ENCODE results near the gene CORO2B.
A peak's percentile ranks its signal among the peaks of the same experiment; 100 is the strongest.
"Not testable (repeated sequence)": the region's sequence is repeated elsewhere in the genome, so short reads cannot be mapped to it uniquely, and the experiment has no call there.

The CORO2B gene

GRCh38 chr15:68729789-68730411, 151.1 kb downstream of the CORO2B start:
- no peak for DNase-seq (ENCODE audit: low spot score)

GRCh38 chr15:68730471-68730919, 151.7 kb downstream of the CORO2B start:
- peak; percentile 30 for DNase-seq (ENCODE audit: low spot score)

GRCh38 chr15:68730976-68731897, 152.4 kb downstream of the CORO2B start:
- no peak for DNase-seq (ENCODE audit: low spot score)

- DNase-seq (ENCODE audit: low spot score), result no peak
These were observed 153.7 kb downstream of the CORO2B start for GRCh38 chr15:68732451-68732850.

GRCh38 chr15:68733666-68734065, 154.9 kb downstream of the CORO2B start:
- DNase-seq (ENCODE audit: low spot score), result no peak

GRCh38 chr15:68734352-68734751, 155.6 kb downstream of the CORO2B start:
- peak; percentile 47 for DNase-seq (ENCODE audit: low spot score)

GRCh38 chr15:68734881-68735280, 156.1 kb downstream of the CORO2B start:
- no peak for DNase-seq (ENCODE audit: low spot score)

GRCh38 chr15:68735610-68736009, 156.8 kb downstream of the CORO2B start:
- no peak for DNase-seq (ENCODE audit: low spot score)

GRCh38 chr15:68739390-68740080, 160.7 kb downstream of the CORO2B start:
- DNase-seq (ENCODE audit: low spot score), result no peak

GRCh38 chr15:68743256-68743655, 164.5 kb downstream of the CORO2B start:
- DNase-seq (ENCODE audit: low spot score), result no peak

GRCh38 chr15:68749365-68749764, 170.6 kb downstream of the CORO2B start:
- no peak for DNase-seq (ENCODE audit: low spot score)

GRCh38 chr15:68749793-68750192, 171.0 kb downstream of the CORO2B start:
- no peak for DNase-seq (ENCODE audit: low spot score)

- no peak for DNase-seq (ENCODE audit: low spot score)
These were observed 172.8 kb downstream of the CORO2B start for GRCh38 chr15:68751622-68752021.

GRCh38 chr15:68755731-68756130, 176.9 kb downstream of the CORO2B start:
- DNase-seq (ENCODE audit: low spot score), result no peak

- not testable (repeated sequence) for DNase-seq (ENCODE audit: low spot score)
These were observed 181.3 kb downstream of the CORO2B start for GRCh38 chr15:68759982-68760579.

GRCh38 chr15:68763063-68763462, 184.3 kb downstream of the CORO2B start:
- DNase-seq (ENCODE audit: low spot score), result no peak

GRCh38 chr15:68764090-68764489, 185.3 kb downstream of the CORO2B start:
- DNase-seq (ENCODE audit: low spot score), result no peak

- no peak for DNase-seq (ENCODE audit: low spot score)
These were observed 187.0 kb downstream of the CORO2B start for GRCh38 chr15:68765602-68766368.

GRCh38 chr15:68767833-68768232, 189.0 kb downstream of the CORO2B start:
- DNase-seq (ENCODE audit: low spot score), result no peak

- DNase-seq (ENCODE audit: low spot score), result no peak
These were observed 189.5 kb downstream of the CORO2B start for GRCh38 chr15:68768321-68768720.

GRCh38 chr15:68769702-68770101, 190.9 kb downstream of the CORO2B start:
- no peak for DNase-seq (ENCODE audit: low spot score)
